Endodermal cell (in vitro differentiated cells): Measurements from ENCODE around the gene E2F7. TPM values are rescaled to one million over a fixed set of nuclear protein-coding genes. Genes with fewer than 3 reads are reported as not detected.

Experiments used
- DNase-seq: peaks from one replicate; pipeline ENCODE4 v3.0.0-alpha.2; 2017
- H3K27ac ChIP-seq: 2 replicates; pipeline ENCODE4 v1.5.1; 2013; ENCODE audit warnings: mild to moderate bottlenecking, low read depth, low read length, moderate library complexity
- H3K27me3 ChIP-seq: 2 replicates; pipeline ENCODE4 v1.6.1; 2013; ENCODE audit warnings: mild to moderate bottlenecking, low read length, moderate library complexity; ENCODE audit not compliant: insufficient read depth, control insufficient read depth, poor library complexity, severe bottlenecking
- H3K36me3 ChIP-seq: 2 replicates; pipeline ENCODE4 v1.7.0; 2013; ENCODE audit warnings: mild to moderate bottlenecking, low read length, moderate library complexity; ENCODE audit not compliant: control insufficient read depth, insufficient read depth
- H3K4me1 ChIP-seq: one replicate; pipeline ENCODE4 v1.7.0; 2013; ENCODE audit warnings: low read length; ENCODE audit not compliant: control insufficient read depth, insufficient read depth
- H3K4me3 ChIP-seq: 2 replicates; pipeline ENCODE4 v1.5.1; 2013; ENCODE audit warnings: mild to moderate bottlenecking, low read length, moderate library complexity
- H3K9ac ChIP-seq: 2 replicates; pipeline ENCODE4 v1.6.1; 2013; ENCODE audit warnings: mild to moderate bottlenecking, low read length, moderate library complexity; ENCODE audit not compliant: poor library complexity, severe bottlenecking; ENCODE audit errors: extremely low read depth
- H3K9me3 ChIP-seq: 2 replicates; pipeline ENCODE4 v1.6.1; 2013; ENCODE audit warnings: mild to moderate bottlenecking, low read length, moderate library complexity; ENCODE audit not compliant: control insufficient read depth
- H3K27ac Mint-ChIP-seq: 2 replicates; pipeline ENCODE4 v1.8.0; 2020; ENCODE audit warnings: mixed read lengths
- H3K27me3 Mint-ChIP-seq: 2 replicates; pipeline ENCODE4 v1.8.0; 2021; ENCODE audit warnings: mild to moderate bottlenecking, mixed read lengths; ENCODE audit not compliant: insufficient read depth
- H3K36me3 Mint-ChIP-seq: 2 replicates; pipeline ENCODE4 v1.8.0; 2020; ENCODE audit warnings: low read depth, mixed read lengths
- H3K4me1 Mint-ChIP-seq: 2 replicates; pipeline ENCODE4 v1.8.0; 2020; ENCODE audit warnings: mixed read lengths
- H3K4me3 Mint-ChIP-seq: 2 replicates; pipeline ENCODE4 v1.8.0; 2020; ENCODE audit warnings: mild to moderate bottlenecking, moderate library complexity, mixed read lengths
- H3K9me3 Mint-ChIP-seq: 2 replicates; pipeline ENCODE4 v1.8.0; 2020; ENCODE audit warnings: mild to moderate bottlenecking, mixed read lengths
- CTCF ChIP-seq: fragments of 200-600 bp; sonication (generic); conservative IDR thresholded peaks from 2 replicates; pipeline ENCODE4 v1.5.0; 2021; ENCODE audit warnings: antibody characterized with exemption, mild to moderate bottlenecking
- WGBS, 2 experiments: methylation state at CpG; one replicate each; pipeline versions ENCODE4 v1.1.5 to v1.1.7; 2013; ENCODE audit warnings: missing lambda C conversion rate in 2 of 2, mixed read lengths in 1 of 2; ENCODE audit not compliant: insufficient coverage in 1 of 2, insufficient read length in 1 of 2; 5-methylcytosine and 5-hydroxymethylcytosine counted together
- total RNA-seq, 2 donors: library from RNA; stranded (reverse); fragmentation: NEBNext Ultra II Directional in 1 of 2; extraction: Animal tissue kit (Norgen Biotek cat#: 25700) in 1 of 2; gene quantifications; 2 replicates in 1 of 2; 3 replicates in 1 of 2; pipeline ENCODE4 v1.2.1, GENCODE V29; 2021

The E2F7 gene
- total RNA-seq, 2 donors from 2014 or later: 21.0 to 21.2 TPM

GRCh38 chr12:77003246-77003645 is 62.1 kb downstream of the E2F7 start:
- Histone ChIP-seq H3K27ac (no peak overlapping the region), H3K4me3 (no peak overlapping the region), H3K9me3 (no peaks in the 10 kb centered on the region), H3K4me1 (no peaks in the 10 kb centered on the region), H3K27me3 (no peaks in the 10 kb centered on the region), H3K36me3 (no peaks in the 10 kb centered on the region), H3K9ac (no peak overlapping the region)
- Mint-ChIP-seq H3K9me3 (no peaks in the 10 kb centered on the region), H3K36me3 (no peaks in the 10 kb centered on the region), H3K27me3 (no peaks in the 10 kb centered on the region), H3K27ac (no peak overlapping the region), H3K4me1 (no peaks in the 10 kb centered on the region), H3K4me3 (no peak overlapping the region)
- 83 to 100% methylated on average over 2 of the region's 2 CpGs for WGBS, 2 experiments
- no peak for TF ChIP-seq CTCF
- DNase-seq: no peak

DNA sequence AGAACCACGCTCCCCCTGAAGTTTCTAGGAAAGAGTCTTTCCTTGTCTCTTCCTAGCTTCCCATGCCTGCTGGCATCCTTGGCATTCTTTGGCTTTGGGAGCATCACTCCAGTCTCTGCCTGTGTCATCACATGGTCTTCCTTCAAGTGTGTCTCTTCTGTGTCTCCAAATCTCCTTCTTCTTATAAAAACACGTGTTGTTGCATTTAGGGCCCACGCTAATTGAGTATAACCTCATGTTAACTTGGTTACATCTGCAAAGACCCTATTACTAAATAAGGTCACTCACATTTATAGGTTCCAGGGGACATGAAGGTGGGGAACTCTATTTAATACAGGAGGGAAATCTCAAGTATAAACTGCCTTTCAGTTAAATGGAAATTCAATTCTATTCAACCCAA is 63.0 kb downstream of the E2F7 start:
- H3K27me3 Mint-ChIP-seq: no peaks in the 10 kb centered on the region
- no peak overlapping the region for H3K27ac ChIP-seq
- H3K4me3 Mint-ChIP-seq: no peak overlapping the region
- no peaks in the 10 kb centered on the region for H3K4me1 ChIP-seq
- DNase-seq: no peak
- H3K9me3 ChIP-seq: no peaks in the 10 kb centered on the region
- 87 to 97% methylated on average over 2 to 3 of the region's 3 CpGs for WGBS, 2 experiments
- no peaks in the 10 kb centered on the region for H3K4me1 Mint-ChIP-seq
- H3K9ac ChIP-seq: no peak overlapping the region
- H3K4me3 ChIP-seq: no peak overlapping the region
- no peaks in the 10 kb centered on the region for H3K9me3 Mint-ChIP-seq
- no peak overlapping the region for H3K27ac Mint-ChIP-seq
- no peaks in the 10 kb centered on the region for H3K36me3 ChIP-seq
- H3K36me3 Mint-ChIP-seq: no peaks in the 10 kb centered on the region
- TF ChIP-seq CTCF: no peak
- no peaks in the 10 kb centered on the region for H3K27me3 ChIP-seq

GRCh38 chr12:77001276-77001675 is 64.1 kb downstream of the E2F7 start:
- H3K27ac Mint-ChIP-seq: no peak overlapping the region

More at GRCh38 chr12:77001276-77001675, 64.1 kb downstream of the E2F7 start:
- Mint-ChIP-seq H3K9me3 (no peaks in the 10 kb centered on the region), H3K36me3 (no peaks in the 10 kb centered on the region), H3K4me1 (no peaks in the 10 kb centered on the region), H3K4me3 (no peak overlapping the region), H3K27me3 (no peaks in the 10 kb centered on the region)
- DNase-seq: no peak
- Histone ChIP-seq H3K27ac (no peak overlapping the region), H3K4me1 (no peaks in the 10 kb centered on the region), H3K9ac (no peak overlapping the region), H3K36me3 (no peaks in the 10 kb centered on the region), H3K9me3 (no peaks in the 10 kb centered on the region), H3K4me3 (no peak overlapping the region), H3K27me3 (no peaks in the 10 kb centered on the region)
- 93% methylated on average over 8 to 18 of the region's 18 CpGs for WGBS, 2 experiments
- no peak for TF ChIP-seq CTCF
